GM23338 (cell line): ENCODE results near the gene KDM4B. TPM values are rescaled to one million over a fixed set of nuclear protein-coding genes. Genes with fewer than 3 reads are reported as not detected.

Experiments
- ATAC-seq: fragments of 200-7000 bp; cut with Tn5 transposase; 3 replicates; pipeline ENCODE4 v1.9.1; 2020
- DNase-seq: peaks from one replicate; pipeline ENCODE4 v3.0.0-alpha.2; 2015; ENCODE audit warnings: low spot score
- H2AFZ ChIP-seq: fragments of 200-600 bp; sonication (generic); 2 replicates; pipeline ENCODE4 v1.8.0; 2016; ENCODE audit warnings: antibody characterized with exemption, mild to moderate bottlenecking, moderate library complexity
- H3F3A ChIP-seq: fragments of 200-600 bp; sonication (generic); replicated peaks from 2 replicates; pipeline ENCODE4 v1.8.0; 2017; ENCODE audit warnings: antibody characterized with exemption, mixed run types, low read depth
- H3K27ac ChIP-seq: fragments of 200-600 bp; sonication (generic); 2 replicates; pipeline ENCODE4 v1.6.1; 2016; ENCODE audit warnings: low read depth
- H3K27me3 ChIP-seq: fragments of 200-600 bp; sonication (generic); 2 replicates; pipeline ENCODE4 v1.8.0; 2016; ENCODE audit warnings: mild to moderate bottlenecking, mixed run types, moderate library complexity; ENCODE audit not compliant: insufficient read depth
- H3K36me3 ChIP-seq: fragments of 200-600 bp; sonication (generic); 2 replicates; pipeline ENCODE4 v1.8.0; 2016; ENCODE audit warnings: mild to moderate bottlenecking; ENCODE audit not compliant: insufficient read depth
- H3K4me1 ChIP-seq: fragments of 200-600 bp; sonication (generic); 2 replicates; pipeline ENCODE4 v1.8.0; 2016; ENCODE audit warnings: mild to moderate bottlenecking, moderate library complexity; ENCODE audit not compliant: insufficient read depth
- H3K4me2 ChIP-seq: fragments of 200-600 bp; sonication (generic); 2 replicates; pipeline ENCODE4 v1.7.1; 2017; ENCODE audit warnings: mixed run types
- H3K4me3 ChIP-seq: fragments of 200-600 bp; sonication (generic); 2 replicates; pipeline ENCODE4 v1.6.1; 2016; ENCODE audit warnings: mixed run types
- H3K79me2 ChIP-seq: fragments of 200-600 bp; sonication (generic); replicated peaks from 2 replicates; pipeline ENCODE4 v1.8.0; 2017; ENCODE audit warnings: mild to moderate bottlenecking; ENCODE audit not compliant: insufficient read depth
- H3K9me2 ChIP-seq: fragments of 200-600 bp; sonication (generic); 2 replicates; pipeline ENCODE4 v1.8.0; 2017; ENCODE audit not compliant: insufficient read depth
- H4K20me1 ChIP-seq: fragments of 200-600 bp; sonication (generic); replicated peaks from 2 replicates; pipeline ENCODE4 v1.8.0; 2017; ENCODE audit warnings: mild to moderate bottlenecking; ENCODE audit not compliant: insufficient read depth
- H3K27ac Mint-ChIP-seq: 2 replicates; pipeline ENCODE4 v1.8.0; 2020; ENCODE audit warnings: inconsistent platforms, mild to moderate bottlenecking, moderate library complexity, mixed read lengths
- H3K27me3 Mint-ChIP-seq: 3 replicates; pipeline ENCODE4 v1.8.0; 2022; ENCODE audit warnings: low read depth, mild to moderate bottlenecking, moderate library complexity, mixed read lengths, inconsistent platforms; ENCODE audit not compliant: insufficient read depth, poor library complexity
- H3K36me3 Mint-ChIP-seq: 3 replicates; pipeline ENCODE4 v1.8.0; 2021; ENCODE audit warnings: low read depth, mild to moderate bottlenecking, inconsistent platforms, moderate library complexity, mixed read lengths
- H3K4me1 Mint-ChIP-seq: 3 replicates; pipeline ENCODE4 v1.8.0; 2020; ENCODE audit warnings: mild to moderate bottlenecking, inconsistent platforms, mixed read lengths
- H3K4me3 Mint-ChIP-seq: 3 replicates; pipeline ENCODE4 v1.8.0; 2021; ENCODE audit warnings: moderate library complexity, mild to moderate bottlenecking, inconsistent platforms, mixed read lengths
- H3K9me3 Mint-ChIP-seq: 3 replicates; pipeline ENCODE4 v1.8.0; 2020; ENCODE audit warnings: moderate library complexity, mild to moderate bottlenecking, inconsistent platforms, mixed read lengths
- CREB1 ChIP-seq: fragments of 250-450 bp; sonication (Bioruptor Pico); IDR thresholded peaks from 2 replicates; pipeline ENCODE4 v1.5.0; 2020; ENCODE audit warnings: low read depth, mild to moderate bottlenecking, moderate library complexity
- POLR2AphosphoS5 ChIP-seq: IDR thresholded peaks from 2 replicates; pipeline ENCODE4 v1.6.1; 2016; ENCODE audit warnings: antibody characterized with exemption, low read depth
- STAT1 ChIP-seq: IDR thresholded peaks from one replicate; pipeline ENCODE4 v1.6.1; 2016; ENCODE audit warnings: antibody characterized with exemption; ENCODE audit not compliant: unreplicated experiment
- ZNF114 ChIP-seq: fragments of 250-450 bp; sonication (Bioruptor Pico); IDR thresholded peaks from 2 replicates; pipeline ENCODE4 v1.5.0; 2020; ENCODE audit warnings: mild to moderate bottlenecking, moderate library complexity
- polyA plus RNA-seq: library from polyadenylated mRNA; unstranded; fragments of >200 nt; fragmentation: Nextera tagmentation; extraction: Ambion mirVana; gene quantifications from 2 replicates; pipeline ENCODE4 v1.2.1, GENCODE V29; 2016
- total RNA-seq: library from RNA; depleted of rRNA; stranded (reverse); fragments of >200 nt; shearing (Covaris generic); gene quantifications from 2 replicates; pipeline ENCODE4 v1.2.3, GENCODE V29; 2014
- TF ChIP-seq, protein P1 (sequence below): fragments of 250-450 bp; sonication (Bioruptor Pico); IDR thresholded peaks from 2 replicates; pipeline ENCODE4 v1.5.0; 2020; ENCODE audit warnings: mild to moderate bottlenecking, moderate library complexity
- TF ChIP-seq, protein P2 (sequence below): IDR thresholded peaks from one replicate; pipeline ENCODE4 v1.6.1; 2018; ENCODE audit warnings: antibody characterized with exemption; ENCODE audit not compliant: unreplicated experiment

The KDM4B gene
- total and polyA plus RNA-seq, 2 experiments from 2014 or later, result 9.1 to 27.6 TPM

DNA sequence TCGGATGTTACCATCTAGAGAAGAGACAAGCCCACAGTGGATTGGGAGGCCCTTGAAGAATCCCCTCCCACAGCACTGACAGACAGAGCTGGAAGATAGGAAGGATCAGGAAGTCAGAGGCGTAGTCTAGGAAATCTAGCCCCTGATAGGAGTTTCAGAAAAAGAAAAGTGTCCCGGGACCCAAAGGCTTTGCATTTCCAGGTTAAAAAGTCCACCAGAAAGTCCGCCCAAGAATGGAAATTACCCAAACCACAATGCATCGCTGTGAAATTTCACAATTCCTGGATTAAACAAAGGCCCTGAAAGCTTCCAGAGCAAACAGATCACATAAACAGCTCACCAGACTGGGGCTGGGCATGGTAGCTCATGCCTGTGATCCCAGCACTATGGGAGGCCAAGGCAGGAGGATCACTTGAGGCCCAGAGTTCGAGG is 146.9 kb downstream of the KDM4B start (continued):
- TF ChIP-seq, protein P1, sequence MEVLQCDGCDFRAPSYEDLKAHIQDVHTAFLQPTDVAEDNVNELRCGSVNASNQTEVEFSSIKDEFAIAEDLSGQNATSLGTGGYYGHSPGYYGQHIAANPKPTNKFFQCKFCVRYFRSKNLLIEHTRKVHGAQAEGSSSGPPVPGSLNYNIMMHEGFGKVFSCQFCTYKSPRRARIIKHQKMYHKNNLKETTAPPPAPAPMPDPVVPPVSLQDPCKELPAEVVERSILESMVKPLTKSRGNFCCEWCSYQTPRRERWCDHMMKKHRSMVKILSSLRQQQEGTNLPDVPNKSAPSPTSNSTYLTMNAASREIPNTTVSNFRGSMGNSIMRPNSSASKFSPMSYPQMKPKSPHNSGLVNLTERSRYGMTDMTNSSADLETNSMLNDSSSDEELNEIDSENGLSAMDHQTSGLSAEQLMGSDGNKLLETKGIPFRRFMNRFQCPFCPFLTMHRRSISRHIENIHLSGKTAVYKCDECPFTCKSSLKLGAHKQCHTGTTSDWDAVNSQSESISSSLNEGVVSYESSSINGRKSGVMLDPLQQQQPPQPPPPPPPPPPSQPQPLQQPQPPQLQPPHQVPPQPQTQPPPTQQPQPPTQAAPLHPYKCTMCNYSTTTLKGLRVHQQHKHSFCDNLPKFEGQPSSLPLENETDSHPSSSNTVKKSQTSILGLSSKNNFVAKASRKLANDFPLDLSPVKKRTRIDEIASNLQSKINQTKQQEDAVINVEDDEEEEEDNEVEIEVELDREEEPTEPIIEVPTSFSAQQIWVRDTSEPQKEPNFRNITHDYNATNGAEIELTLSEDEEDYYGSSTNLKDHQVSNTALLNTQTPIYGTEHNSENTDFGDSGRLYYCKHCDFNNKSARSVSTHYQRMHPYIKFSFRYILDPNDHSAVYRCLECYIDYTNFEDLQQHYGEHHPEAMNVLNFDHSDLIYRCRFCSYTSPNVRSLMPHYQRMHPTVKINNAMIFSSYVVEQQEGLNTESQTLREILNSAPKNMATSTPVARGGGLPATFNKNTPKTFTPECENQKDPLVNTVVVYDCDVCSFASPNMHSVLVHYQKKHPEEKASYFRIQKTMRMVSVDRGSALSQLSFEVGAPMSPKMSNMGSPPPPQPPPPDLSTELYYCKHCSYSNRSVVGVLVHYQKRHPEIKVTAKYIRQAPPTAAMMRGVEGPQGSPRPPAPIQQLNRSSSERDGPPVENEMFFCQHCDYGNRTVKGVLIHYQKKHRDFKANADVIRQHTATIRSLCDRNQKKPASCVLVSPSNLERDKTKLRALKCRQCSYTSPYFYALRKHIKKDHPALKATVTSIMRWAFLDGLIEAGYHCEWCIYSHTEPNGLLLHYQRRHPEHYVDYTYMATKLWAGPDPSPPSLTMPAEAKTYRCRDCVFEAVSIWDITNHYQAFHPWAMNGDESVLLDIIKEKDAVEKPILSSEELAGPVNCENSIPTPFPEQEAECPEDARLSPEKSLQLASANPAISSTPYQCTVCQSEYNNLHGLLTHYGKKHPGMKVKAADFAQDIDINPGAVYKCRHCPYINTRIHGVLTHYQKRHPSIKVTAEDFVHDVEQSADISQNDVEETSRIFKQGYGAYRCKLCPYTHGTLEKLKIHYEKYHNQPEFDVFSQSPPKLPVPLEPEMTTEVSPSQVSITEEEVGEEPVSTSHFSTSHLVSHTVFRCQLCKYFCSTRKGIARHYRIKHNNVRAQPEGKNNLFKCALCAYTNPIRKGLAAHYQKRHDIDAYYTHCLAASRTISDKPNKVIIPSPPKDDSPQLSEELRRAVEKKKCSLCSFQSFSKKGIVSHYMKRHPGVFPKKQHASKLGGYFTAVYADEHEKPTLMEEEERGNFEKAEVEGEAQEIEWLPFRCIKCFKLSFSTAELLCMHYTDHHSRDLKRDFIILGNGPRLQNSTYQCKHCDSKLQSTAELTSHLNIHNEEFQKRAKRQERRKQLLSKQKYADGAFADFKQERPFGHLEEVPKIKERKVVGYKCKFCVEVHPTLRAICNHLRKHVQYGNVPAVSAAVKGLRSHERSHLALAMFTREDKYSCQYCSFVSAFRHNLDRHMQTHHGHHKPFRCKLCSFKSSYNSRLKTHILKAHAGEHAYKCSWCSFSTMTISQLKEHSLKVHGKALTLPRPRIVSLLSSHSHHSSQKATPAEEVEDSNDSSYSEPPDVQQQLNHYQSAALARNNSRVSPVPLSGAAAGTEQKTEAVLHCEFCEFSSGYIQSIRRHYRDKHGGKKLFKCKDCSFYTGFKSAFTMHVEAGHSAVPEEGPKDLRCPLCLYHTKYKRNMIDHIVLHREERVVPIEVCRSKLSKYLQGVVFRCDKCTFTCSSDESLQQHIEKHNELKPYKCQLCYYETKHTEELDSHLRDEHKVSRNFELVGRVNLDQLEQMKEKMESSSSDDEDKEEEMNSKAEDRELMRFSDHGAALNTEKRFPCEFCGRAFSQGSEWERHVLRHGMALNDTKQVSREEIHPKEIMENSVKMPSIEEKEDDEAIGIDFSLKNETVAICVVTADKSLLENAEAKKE (CRISPR knock-in tag), result no peak
- TF ChIP-seq, protein P2, sequence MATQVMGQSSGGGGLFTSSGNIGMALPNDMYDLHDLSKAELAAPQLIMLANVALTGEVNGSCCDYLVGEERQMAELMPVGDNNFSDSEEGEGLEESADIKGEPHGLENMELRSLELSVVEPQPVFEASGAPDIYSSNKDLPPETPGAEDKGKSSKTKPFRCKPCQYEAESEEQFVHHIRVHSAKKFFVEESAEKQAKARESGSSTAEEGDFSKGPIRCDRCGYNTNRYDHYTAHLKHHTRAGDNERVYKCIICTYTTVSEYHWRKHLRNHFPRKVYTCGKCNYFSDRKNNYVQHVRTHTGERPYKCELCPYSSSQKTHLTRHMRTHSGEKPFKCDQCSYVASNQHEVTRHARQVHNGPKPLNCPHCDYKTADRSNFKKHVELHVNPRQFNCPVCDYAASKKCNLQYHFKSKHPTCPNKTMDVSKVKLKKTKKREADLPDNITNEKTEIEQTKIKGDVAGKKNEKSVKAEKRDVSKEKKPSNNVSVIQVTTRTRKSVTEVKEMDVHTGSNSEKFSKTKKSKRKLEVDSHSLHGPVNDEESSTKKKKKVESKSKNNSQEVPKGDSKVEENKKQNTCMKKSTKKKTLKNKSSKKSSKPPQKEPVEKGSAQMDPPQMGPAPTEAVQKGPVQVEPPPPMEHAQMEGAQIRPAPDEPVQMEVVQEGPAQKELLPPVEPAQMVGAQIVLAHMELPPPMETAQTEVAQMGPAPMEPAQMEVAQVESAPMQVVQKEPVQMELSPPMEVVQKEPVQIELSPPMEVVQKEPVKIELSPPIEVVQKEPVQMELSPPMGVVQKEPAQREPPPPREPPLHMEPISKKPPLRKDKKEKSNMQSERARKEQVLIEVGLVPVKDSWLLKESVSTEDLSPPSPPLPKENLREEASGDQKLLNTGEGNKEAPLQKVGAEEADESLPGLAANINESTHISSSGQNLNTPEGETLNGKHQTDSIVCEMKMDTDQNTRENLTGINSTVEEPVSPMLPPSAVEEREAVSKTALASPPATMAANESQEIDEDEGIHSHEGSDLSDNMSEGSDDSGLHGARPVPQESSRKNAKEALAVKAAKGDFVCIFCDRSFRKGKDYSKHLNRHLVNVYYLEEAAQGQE, result no peak

DNA sequence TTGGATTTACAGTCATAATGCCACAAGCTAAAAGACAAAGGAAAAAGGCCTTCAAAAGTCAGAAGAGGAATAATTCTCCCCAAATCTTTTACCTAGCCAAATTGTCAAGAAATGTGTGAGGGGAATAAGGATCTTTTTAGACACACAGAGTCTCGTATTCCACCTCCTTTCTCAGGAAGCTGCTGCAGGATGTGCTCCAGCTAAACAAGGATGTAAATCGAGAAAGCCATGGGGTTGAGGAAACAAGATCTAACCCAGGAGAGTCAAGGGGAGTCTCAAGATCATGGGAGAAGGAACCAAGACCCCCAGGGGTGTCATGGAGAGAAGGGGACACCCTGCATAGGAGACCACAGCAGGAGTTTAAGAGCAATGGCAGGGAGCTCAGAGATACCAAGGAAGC is 147.4 kb downstream of the KDM4B start:
- DNase-seq, result no peak
- Histone ChIP-seq H3K9me2 (no peaks in the 10 kb centered on the region), H3F3A (0 out of 2 replicates have a peak, but pooled peaks cover 4% of the 10 kb centered on the region), H3K27ac (no peak overlapping the region), H3K4me1 (no peaks in the 10 kb centered on the region; the same call in 1 of the 2 replicates), H3K4me2 (no peak overlapping the region), H2AFZ (no peak overlapping the region), H3K27me3 (no peaks in the 10 kb centered on the region), H3K79me2 (no peaks in the 10 kb centered on the region), H3K36me3 (no peaks in the 10 kb centered on the region; the same call in 1 of the 2 replicates), H3K4me3 (no peak overlapping the region), H4K20me1 (no peaks in the 10 kb centered on the region)
- H3K4me3 Mint-ChIP-seq, result no peak overlapping the region; the same call in 2 of the 3 replicates
- H3K9me3 Mint-ChIP-seq, result peaks cover 11% of the 10 kb centered on the region
- no peak for ATAC-seq
- H3K27me3 Mint-ChIP-seq, result peaks cover 22% of the 10 kb centered on the region
- no peak overlapping the region for H3K27ac Mint-ChIP-seq
- peaks cover 45% of the 10 kb centered on the region for H3K4me1 Mint-ChIP-seq
- H3K36me3 Mint-ChIP-seq, result peaks cover 25% of the 10 kb centered on the region
- TF ChIP-seq STAT1, result no peak
- no peak for TF ChIP-seq CREB1 (CRISPR knock-in tag)
- TF ChIP-seq, protein P1 (CRISPR knock-in tag), result no peak
- TF ChIP-seq POLR2AphosphoS5, result no peak
- TF ChIP-seq ZNF114 (CRISPR knock-in tag), result no peak
